Stimulated activated CD4-positive, alpha-beta T cell treated with anti-CD3 and anti-CD28 coated beads, Interleukin-12 subunit alpha, Interleukin-12 subunit beta, amount 100 ng/mL, for 4 hours (primary cell): ENCODE measurements around the gene NOSTRIN.
"Not testable (repeated sequence)": the region's sequence is repeated elsewhere in the genome, so short reads cannot be mapped to it uniquely, and the experiment has no call there.

ENCODE experiments used
- DNase-seq: peaks from one replicate; pipeline ENCODE4 v3.0.0-alpha.2; 2020

NOSTRIN gene

DNA sequence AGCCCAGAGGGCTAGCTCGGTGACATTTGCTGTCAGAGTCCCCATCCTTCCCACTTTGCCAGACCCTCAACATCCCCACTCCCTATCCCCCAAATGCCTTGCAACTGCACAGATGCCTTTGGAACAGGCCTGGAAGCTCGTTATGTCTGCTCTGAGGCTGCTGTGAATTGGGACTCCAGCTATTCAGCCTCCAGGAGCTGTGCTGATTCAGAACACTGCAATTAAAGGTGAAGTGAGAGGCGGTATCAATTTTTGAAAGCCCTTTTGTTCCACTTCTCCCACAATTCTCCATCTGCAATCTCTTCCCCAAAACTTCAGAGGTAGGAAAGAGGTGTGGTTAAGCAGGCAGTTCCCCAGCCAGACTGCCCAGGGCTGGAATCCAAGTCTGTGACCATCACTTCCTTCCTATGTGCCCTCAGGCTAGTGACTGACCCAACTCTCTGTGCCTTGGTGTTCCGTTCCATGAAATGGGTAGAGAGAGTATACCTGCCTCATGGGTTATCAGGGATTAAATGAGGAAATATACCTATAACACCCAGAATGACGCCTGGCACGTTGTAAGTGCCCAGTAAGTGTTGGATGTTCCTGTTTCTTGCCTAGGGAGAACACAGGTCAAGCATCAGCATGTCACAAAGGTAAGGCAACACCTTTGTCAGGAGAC is 17.5 kb downstream of the NOSTRIN start:
- DNase-seq, result no peak

DNA sequence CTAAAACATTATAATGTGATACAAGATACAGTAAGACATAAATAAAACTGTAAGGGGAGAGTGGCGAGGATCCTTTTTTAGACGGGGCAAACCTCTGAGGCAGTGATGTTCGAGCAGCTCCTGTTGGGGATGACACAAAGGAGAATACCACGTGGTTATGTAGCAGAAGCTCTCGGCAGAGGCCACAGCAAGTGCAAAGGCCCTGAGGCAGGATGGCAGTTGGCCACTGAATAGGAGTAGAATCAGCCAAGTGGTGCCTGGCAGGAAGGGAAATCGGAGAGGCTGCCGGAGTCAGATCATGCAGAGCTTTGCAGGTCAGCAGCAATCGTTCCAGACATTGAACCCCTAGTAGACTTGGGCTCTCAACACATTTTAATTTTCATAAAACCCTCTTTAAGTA is 19.1 kb downstream of the NOSTRIN start:
- DNase-seq, result no peak

GRCh38 chr2:168821992-168822391 is 19.6 kb downstream of the NOSTRIN start:
- DNase-seq, result no peak

- no peak for DNase-seq
Observed at GRCh38 chr2:168825126-168825525, 22.7 kb downstream of the NOSTRIN start.

DNA sequence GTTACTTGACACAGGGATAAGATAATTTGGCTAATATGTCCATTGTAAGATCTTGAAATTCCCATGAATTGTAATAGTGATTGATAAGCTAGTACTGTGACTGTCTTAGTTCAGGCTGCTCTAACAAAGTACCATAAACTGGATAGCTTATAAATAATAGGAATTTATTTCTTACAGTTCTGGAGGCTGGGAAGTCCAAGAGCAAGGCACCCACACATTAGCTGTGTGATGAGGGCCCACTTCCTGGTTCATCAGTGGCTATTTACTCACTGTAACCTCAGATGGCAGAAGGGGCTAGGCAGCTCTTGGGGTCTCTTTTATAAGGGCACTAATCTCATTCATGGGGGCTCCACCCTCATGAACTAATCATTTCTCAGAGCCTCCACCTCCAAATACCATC is 28.5 kb downstream of the NOSTRIN start:
- DNase-seq, result no peak

DNA sequence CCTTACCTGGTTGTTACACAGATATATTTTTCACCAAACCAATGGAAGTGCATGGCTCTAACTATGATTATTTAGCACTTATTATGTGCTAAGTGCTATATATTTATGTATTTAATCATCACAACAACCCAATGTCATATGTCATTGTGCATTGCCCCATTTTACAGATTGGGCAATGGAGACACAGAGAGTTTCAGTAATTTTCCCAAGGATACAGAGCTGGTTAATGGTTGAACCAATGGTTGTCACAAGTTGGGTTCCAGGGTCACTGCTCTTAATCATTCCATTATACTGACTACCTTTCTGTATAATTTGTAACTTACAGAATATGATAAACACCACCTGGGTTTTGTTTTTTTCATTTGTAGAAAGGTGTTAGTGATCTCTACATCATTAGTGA is 29.2 kb downstream of the NOSTRIN start:
- no peak for DNase-seq

GRCh38 chr2:168835969-168836368 is 33.5 kb downstream of the NOSTRIN start:
- no peak for DNase-seq

- no peak for DNase-seq
Observed at GRCh38 chr2:168841445-168841844, 39.0 kb downstream of the NOSTRIN start.

DNA sequence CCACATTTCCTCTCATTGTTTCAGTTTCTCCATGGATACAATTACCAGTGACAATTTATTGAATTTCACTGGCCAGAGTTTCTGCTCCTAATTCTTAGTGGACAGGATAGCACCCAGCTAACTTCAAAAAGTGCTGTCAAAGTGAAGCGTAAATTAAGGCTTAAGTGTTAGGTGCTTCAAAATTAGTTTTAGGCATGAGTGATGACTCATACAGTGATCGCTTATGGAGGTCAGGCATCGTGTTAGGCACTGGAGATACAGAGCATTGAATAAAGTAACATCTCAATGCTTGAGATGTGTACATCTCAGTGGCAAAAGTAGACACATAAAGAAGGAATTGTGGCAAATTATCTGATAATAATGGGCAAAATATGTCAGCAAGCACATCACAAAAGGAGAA is 40.8 kb downstream of the NOSTRIN start:
- DNase-seq, result no peak

GRCh38 chr2:168848225-168848624 is 45.8 kb downstream of the NOSTRIN start:
- DNase-seq, result no peak

DNA sequence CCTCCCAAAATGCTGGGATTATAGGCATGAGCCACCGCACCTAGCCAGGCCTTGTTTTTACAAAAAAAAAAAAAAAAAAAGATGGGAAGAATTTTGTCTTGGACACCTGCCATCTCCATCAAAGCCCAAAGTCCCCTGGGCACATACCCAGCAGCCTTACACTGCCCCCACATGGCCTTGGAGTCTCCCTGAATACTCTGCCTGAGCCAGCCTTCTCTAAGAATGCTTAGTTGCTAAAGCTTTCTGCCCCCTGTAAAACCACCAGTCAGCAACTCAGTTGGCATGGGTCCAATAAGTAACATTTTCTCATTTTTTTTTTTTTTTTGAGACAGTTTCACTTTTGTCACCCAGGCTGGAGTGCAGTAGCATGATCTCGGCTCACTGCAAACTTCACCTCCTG is 47.2 kb downstream of the NOSTRIN start:
- no peak for DNase-seq

DNA sequence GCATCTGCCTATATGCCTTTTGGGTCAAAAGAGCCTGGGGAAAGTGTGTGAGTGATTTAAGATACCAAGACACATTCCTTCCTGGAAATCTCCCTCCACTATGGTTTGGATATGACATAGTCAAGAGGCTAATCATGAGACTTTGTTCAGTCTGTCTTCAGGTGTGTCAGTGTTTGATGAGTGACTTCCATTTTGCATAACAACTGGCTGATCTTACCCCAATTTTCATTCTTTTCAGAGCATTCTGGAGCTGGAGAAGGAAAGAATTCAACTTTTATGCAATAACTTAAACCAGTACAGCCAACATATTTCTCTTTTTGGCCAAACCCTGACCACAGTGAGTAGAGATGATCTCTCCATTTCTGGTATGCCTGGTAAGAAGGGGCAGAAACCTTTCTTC is 48.4 kb downstream of the NOSTRIN start:
- DNase-seq, result no peak

GRCh38 chr2:168851674-168852320 is 49.4 kb downstream of the NOSTRIN start:
- DNase-seq, result no peak

DNA sequence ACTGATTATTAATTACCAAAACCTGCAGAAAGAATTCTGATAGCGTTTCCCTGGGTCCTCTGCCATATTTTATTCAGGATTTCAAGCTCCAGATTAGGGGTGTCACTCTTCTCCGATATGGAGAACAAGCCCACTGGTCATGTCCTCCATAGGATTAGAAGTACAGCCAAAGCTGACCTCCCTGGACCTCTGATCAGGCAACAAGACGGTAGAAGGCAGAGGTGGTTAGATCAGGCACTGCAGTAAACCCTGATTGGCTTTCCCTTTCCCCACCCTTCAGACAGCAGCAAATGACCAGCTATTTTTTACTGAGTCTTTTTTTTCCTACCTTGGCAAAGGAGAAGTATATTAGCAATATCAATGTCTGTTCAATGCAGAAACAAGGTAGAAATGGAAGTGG is 50.0 kb downstream of the NOSTRIN start:
- DNase-seq, result no peak

- no peak for DNase-seq
Observed at GRCh38 chr2:168853471-168853870, 51.0 kb downstream of the NOSTRIN start.

DNA sequence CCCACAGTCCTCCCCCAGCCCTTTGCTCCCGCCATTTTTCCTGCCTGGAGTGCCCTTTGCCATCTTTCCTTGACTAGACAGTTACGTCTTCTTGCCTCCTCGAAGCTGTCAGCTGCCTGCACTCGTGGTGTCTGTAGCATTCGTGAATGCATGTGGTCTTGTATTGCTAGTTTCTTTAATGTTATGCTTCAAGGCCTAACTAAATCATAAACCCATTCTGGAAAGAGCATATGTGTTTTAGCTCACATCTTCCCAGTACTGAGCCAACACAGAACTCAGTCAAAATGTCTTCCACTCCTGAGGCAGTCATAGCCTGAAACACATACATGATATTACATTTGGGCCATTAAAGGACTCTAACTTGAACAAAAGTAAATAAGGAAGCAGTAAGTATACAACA is 52.2 kb downstream of the NOSTRIN start:
- no peak for DNase-seq

DNA sequence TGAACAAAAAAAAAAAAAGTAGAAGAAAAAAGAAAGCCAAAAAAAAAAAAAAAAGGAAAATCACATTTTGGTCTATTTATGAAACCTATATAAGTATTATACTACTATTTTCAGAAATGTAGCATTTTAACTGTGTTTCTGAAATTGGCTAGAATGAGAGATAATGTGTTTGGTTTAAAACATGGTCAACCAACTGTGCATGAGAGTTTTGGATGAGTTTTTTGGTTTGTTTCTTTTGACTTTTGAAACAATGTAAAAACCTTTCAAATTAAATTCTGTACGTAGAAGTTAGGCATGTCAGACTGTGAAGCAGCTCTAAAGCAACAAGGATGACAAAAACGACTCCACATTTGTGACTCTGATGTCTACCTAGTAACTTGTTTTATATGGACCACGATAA is 53.2 kb downstream of the NOSTRIN start:
- no peak for DNase-seq

GRCh38 chr2:168858146-168858545 is 55.7 kb downstream of the NOSTRIN start:
- DNase-seq, result no peak

DNA sequence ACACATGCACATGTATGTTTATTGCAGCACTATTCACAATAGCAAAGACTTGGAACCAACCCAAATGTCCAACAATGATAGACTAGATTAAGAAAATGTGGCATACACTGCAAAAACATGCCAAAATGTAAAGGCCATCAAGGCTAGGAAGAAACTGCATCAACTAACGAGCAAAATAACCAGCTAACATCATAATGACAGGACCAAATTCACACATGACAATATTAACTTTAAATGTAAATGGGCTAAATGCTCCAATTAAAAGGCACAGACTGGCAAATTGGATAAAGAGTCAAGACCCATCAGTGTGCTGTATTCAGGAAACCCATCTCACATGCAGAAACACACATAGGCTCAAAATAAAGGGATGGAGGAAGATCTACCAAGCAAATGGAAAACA is 64.7 kb downstream of the NOSTRIN start:
- not testable (repeated sequence) for DNase-seq

DNA sequence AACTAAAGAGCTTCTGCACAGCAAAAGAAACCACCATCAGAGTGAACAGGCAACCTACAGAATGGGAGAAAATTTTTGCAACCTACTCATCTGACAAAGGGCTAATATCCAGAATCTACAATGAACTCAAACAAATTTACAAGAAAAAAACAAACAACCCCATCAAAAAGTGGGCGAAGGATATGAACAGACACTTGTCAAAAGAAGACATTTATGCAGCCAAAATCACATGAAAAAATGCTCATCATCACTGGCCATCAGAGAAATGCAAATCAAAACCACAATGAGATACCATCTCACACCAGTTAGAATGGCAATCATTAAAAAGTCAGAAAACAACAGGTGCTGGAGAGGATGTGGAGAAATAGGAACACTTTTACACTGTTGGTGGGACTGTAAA is 67.9 kb downstream of the NOSTRIN start:
- DNase-seq, result not testable (repeated sequence)

GRCh38 chr2:168870824-168871223 is 68.4 kb downstream of the NOSTRIN start:
- DNase-seq, result not testable (repeated sequence)

DNA sequence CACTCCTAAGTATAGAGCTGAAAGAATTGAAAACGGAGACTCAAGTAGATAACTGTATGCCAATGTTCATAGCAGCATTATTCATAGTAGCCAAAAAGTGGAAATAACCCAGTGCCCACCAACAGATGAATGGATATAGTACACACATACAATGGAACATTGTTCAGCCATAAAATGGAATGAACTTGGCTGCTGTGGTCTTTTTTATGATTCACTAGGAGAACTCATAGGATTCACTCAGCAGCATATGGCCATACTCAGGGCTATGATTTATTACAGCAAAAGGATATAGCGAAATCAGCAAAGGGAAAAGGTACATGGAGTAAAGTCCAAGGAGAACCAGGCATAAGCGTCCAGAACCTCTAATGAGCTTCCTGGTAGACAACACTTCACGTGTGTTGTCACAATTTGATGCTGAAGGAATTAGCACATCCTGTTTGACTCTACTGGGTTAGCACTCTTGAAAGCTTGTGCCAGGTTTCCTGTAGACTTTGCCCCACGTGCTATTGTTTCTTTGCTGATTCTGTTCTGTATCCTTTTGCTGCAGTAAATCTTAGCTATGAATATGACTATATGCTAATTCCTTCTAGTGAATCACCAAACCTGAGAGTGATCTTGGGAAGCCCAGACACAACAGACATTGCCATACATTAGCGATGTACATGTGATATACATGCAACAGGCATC is 72.1 kb downstream of the NOSTRIN start:
- no peak for DNase-seq

DNA sequence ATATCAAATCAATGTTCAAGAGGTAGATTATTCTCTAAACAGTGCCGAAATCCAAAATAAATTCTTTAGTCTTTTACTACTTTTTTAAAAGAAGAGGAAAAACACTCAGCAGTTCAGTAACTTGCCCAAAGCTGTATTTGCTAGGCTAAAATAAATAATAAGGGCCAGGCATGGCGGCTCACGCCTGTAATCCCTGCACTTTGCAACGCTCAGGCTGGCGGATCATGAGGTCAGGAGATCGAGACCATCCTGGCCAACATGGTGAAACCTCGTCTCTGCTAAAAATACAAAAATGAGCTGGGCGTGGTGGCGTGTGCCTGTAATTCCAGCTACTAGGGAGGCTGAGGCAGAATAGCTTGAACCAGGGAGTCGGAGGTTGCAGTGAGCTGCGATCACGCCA is 79.7 kb downstream of the NOSTRIN start:
- DNase-seq, result not testable (repeated sequence)

DNA sequence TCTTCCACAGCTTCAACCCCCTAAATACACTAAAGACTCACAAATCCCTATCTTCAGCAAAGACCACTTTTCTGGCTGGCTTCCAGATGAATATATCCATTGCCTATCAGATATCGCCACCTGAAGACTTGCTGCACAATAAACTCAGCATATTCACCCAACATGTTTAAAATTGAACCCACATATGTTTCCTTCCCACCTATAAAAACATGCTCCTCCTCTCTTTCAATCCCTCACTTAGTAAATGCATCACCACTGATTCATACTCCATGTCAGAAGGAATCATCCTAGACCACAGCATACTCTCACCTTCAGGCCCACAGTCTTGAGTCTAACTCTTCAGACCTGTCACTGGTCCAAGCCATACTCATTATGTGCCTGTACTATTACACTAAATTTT is 82.5 kb downstream of the NOSTRIN start:
- no peak for DNase-seq

GRCh38 chr2:168889635-168890005 is 87.2 kb downstream of the NOSTRIN start:
- no peak for DNase-seq
